Brain microvascular endothelial cell (primary cell): ENCODE measurements around the gene FAM3D.
"Not testable (repeated sequence)": the region's sequence is repeated elsewhere in the genome, so short reads cannot be mapped to it uniquely, and the experiment has no call there.

Source experiments
- DNase-seq: peaks from one replicate; pipeline ENCODE4 v3.0.0-alpha.2; 2020
- H3K27ac ChIP-seq: fragments of 250-450 bp; sonication (Bioruptor Pico); 2 replicates; pipeline ENCODE4 v1.5.1; 2020; ENCODE audit warnings: mild to moderate bottlenecking, moderate library complexity
- H3K27me3 ChIP-seq: fragments of 250-450 bp; sonication (Bioruptor Pico); replicated peaks from 2 replicates; pipeline ENCODE4 v1.5.1; 2020; ENCODE audit warnings: mild to moderate bottlenecking
- H3K36me3 ChIP-seq: fragments of 250-450 bp; sonication (Bioruptor Pico); replicated peaks from 2 replicates; pipeline ENCODE4 v1.5.1; 2020; ENCODE audit warnings: mild to moderate bottlenecking
- H3K4me3 ChIP-seq: 2 replicates; pipeline ENCODE4 v1.5.1; 2011; ENCODE audit warnings: low read depth, mild to moderate bottlenecking, control low read depth, low read length, moderate library complexity
- CTCF ChIP-seq: IDR thresholded peaks from 2 replicates; pipeline ENCODE4 v1.5.1; 2011; ENCODE audit warnings: low read depth, mild to moderate bottlenecking, moderate library complexity, low read length, control low read depth, inconsistent platforms; ENCODE audit errors: missing control alignments
- in situ Hi-C: cut with HindIII; loops from 2 replicates; pipeline ENCODE4 v1.10.0; 2017; ENCODE audit warnings: low sequenced_read_pairs, low pct_ligation_motif_present

Gene FAM3D

GRCh38 chr3:58706395-58707167 lies 40.0 kb upstream of the FAM3D start:
- no peak for TF ChIP-seq CTCF
- Histone ChIP-seq H3K27ac (no peak overlapping the region), H3K27me3 (no peaks in the 10 kb centered on the region), H3K36me3 (no peaks in the 10 kb centered on the region), H3K4me3 (no peak overlapping the region)
- DNase-seq: no peak
- in situ Hi-C loops: no loop called here

GRCh38 chr3:58704745-58705144 lies 38.2 kb upstream of the FAM3D start:
- DNase-seq: no peak
- TF ChIP-seq CTCF: no peak

GRCh38 chr3:58704304-58704703 lies 37.7 kb upstream of the FAM3D start:
- DNase-seq, in situ Hi-C loops, H3K36me3 ChIP-seq, H3K27ac ChIP-seq, H3K4me3 ChIP-seq, H3K27me3 ChIP-seq: not testable (repeated sequence)

More at GRCh38 chr3:58704745-58705144, 38.2 kb upstream of the FAM3D start:
- in situ Hi-C loops: no loop called here
- Histone ChIP-seq H3K36me3 (no peaks in the 10 kb centered on the region), H3K27ac (no peak overlapping the region), H3K4me3 (no peak overlapping the region), H3K27me3 (no peaks in the 10 kb centered on the region)

- Histone ChIP-seq H3K27me3 (no peaks in the 10 kb centered on the region), H3K27ac (no peak overlapping the region), H3K36me3 (no peaks in the 10 kb centered on the region), H3K4me3 (no peak overlapping the region)
- no peak for TF ChIP-seq CTCF
- in situ Hi-C loops: no loop called here
- DNase-seq: no peak
Measured at GRCh38 chr3:58698246-58698645, 31.7 kb upstream of the FAM3D start.

DNA sequence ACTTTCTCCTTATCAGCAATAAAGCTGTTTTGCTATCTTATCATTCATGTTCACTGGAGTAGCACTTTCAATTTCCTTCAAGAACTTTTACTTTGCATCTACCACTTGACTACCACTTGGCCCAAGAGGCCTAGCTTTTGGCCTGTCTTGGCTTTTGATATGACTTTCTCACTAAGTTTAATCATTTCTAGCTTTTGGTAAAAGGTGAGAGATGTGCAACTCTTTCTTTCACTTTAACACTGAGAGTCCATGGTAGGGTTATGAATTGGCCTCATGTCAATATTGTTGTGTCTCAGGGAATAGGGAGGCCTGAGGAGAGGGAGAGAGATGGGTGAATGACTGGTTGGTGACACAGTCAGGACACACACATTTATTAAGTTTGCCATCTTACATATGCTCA lies 31.0 kb upstream of the FAM3D start:
- no peak for TF ChIP-seq CTCF
- no peak overlapping the region for H3K4me3 ChIP-seq
- in situ Hi-C loops: no loop called here
- no peak for DNase-seq
- no peak overlapping the region for H3K27ac ChIP-seq
- H3K36me3 ChIP-seq: no peaks in the 10 kb centered on the region
- no peaks in the 10 kb centered on the region for H3K27me3 ChIP-seq

DNA sequence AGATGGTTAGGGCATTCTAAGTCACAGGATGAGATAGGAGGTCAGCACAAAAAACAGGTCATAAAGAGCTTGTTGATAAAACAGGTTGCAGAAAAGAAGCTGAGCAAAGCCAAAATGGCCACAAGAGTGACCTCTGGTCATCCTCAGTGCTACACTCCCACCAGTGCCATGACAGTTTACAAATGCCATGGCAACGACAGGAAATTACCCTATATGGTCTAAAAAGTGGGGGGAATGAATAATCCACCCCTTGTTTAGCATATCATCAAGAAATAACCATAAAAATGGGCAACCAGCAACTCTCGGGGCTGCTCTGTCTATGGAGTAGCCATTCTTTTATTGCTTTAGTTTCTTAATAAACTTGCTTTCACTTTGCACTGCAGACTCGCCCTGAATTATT lies 30.2 kb upstream of the FAM3D start:
- H3K36me3 ChIP-seq, H3K4me3 ChIP-seq, DNase-seq, H3K27me3 ChIP-seq, H3K27ac ChIP-seq, in situ Hi-C loops: not testable (repeated sequence)

DNA sequence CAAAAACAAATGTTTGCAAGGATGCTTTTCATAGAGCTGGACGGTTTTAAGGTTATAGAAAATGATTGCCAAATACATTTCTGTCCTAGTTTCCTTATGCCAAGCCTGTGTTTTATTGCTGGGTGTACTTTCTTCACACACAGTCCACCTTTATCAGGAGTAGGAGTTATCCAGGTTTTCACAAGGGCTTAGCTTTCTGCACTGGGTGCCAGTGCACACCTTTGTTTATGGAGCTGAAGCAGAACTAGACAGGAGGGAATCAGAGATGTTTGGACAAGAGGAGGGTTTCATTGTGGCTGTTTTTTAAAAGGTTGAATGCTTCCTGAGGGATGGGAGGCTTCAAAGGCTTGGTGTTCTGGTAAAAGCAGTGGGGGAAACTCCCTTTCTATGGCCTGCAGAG lies 29.5 kb upstream of the FAM3D start:
- no peaks in the 10 kb centered on the region for H3K27me3 ChIP-seq
- no peak for TF ChIP-seq CTCF
- no peak for DNase-seq
- in situ Hi-C loops: no loop called here
- H3K27ac ChIP-seq: no peak overlapping the region
- no peak overlapping the region for H3K4me3 ChIP-seq
- H3K36me3 ChIP-seq: no peaks in the 10 kb centered on the region

DNA sequence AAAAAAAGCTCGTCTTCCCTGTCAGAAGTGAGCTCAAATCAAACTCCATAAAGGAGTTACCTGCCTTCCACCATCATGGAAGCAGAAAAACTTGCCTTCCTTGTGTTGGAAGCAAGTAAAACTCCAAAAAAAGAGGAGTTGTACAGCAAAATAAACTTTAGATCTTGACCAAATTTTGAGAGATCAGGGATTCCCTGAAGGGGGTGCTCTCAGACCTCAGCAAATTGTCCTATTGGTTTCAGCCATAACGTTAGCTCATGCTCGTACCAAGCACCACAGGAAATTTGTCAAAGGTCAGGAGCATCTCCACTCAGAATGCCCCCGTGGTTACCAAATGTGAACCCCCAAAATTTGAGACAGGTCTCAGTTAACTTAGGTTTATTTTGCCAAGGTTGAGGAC lies 28.7 kb upstream of the FAM3D start:
- H3K4me3 ChIP-seq, DNase-seq, H3K27me3 ChIP-seq, H3K27ac ChIP-seq, H3K36me3 ChIP-seq, in situ Hi-C loops: not testable (repeated sequence)
